GM12878 (cell line): ENCODE data around the gene CFAP74. TPM values are rescaled to one million over a fixed set of nuclear protein-coding genes. Genes with fewer than 3 reads are reported as not detected.

ENCODE experiments used
- ATAC-seq: fragments of 200-7000 bp; cut with Tn5 transposase; 3 replicates; pipeline ENCODE4 v1.9.1; 2020; ENCODE audit warnings: mild to moderate bottlenecking, moderate library complexity
- BruUV-seq: library from RNA; stranded (reverse); fragments of 400-500 nt; replicated peaks from 2 replicates; lab custom pipeline; 2021; lab: Mats Ljungman, UMichigan
- CTCF ChIA-PET: fragments of 300-600 bp; sonication (Branson Sonifier 250); formaldehyde crosslinking; extraction: SDS; loops from one replicate; lab custom pipeline; 2021; ENCODE audit warnings: inconsistent platforms; lab: Yijun Ruan, JAX
- POLR2A ChIA-PET: fragments of 350-600 bp; formaldehyde crosslinking; extraction: SDS; loops from one replicate; lab custom pipeline; 2021; ENCODE audit warnings: inconsistent platforms; lab: Charles Lee
- RAD21 ChIA-PET: fragments of 300-600 bp; sonication (Branson Sonifier 250); formaldehyde crosslinking; loops from one replicate; lab custom pipeline; 2023; ENCODE audit warnings: antibody characterized with exemption; ENCODE audit not compliant: unreplicated experiment; lab: Charles Lee
- SMC1A ChIA-PET: fragments of 300-600 bp; sonication (Branson Sonifier 250); formaldehyde crosslinking; loops from one replicate; lab custom pipeline; 2023; ENCODE audit not compliant: unreplicated experiment, uncharacterized antibody; lab: Charles Lee
- DNase-seq: peaks from one replicate; pipeline ENCODE4 v3.0.0-alpha.2; 2011; ENCODE audit warnings: low read depth, low spot score
- FAIRE-seq: peaks from 3 replicates; lab custom pipeline; 2011; peaks lifted over from hg19 to GRCh38; lab: Jason Lieb, UNC
- H2AFZ ChIP-seq: 2 replicates; pipeline ENCODE4 v1.6.0; 2011; ENCODE audit warnings: low read depth, low read length, control low read depth; ENCODE audit not compliant: control insufficient read depth
- H3K27ac ChIP-seq: 2 replicates; pipeline ENCODE4 v1.5.1; 2011; ENCODE audit warnings: control low read depth; ENCODE audit not compliant: control insufficient read depth, insufficient read depth
- H3K27me3 ChIP-seq, 2 experiments: replicated peaks in 1 of 2; 2 replicates each; pipeline versions ENCODE4 v1.6.0 to v1.6.1; 2011; ENCODE audit warnings: low read length in 1 of 2; ENCODE audit not compliant: control insufficient read depth in 2 of 2, insufficient read depth in 2 of 2
- H3K36me3 ChIP-seq, 2 experiments: 2 replicates each; pipeline ENCODE4 v1.5.1; 2011; ENCODE audit warnings: low read length in 1 of 2; ENCODE audit not compliant: control insufficient read depth in 2 of 2, insufficient read depth in 2 of 2
- H3K4me1 ChIP-seq: 2 replicates; pipeline ENCODE4 v1.6.1; 2011; ENCODE audit warnings: mild to moderate bottlenecking, low read length, moderate library complexity, mixed read lengths; ENCODE audit not compliant: control insufficient read depth, insufficient read depth
- H3K4me2 ChIP-seq: 2 replicates; pipeline ENCODE4 v1.6.0; 2011; ENCODE audit warnings: control low read depth; ENCODE audit not compliant: control insufficient read depth, insufficient read depth
- H3K4me3 ChIP-seq: fragments of 200-600 bp; sonication (generic); 2 replicates; pipeline ENCODE4 v1.5.1; 2016
- H3K79me2 ChIP-seq: 2 replicates; pipeline ENCODE4 v1.6.0; 2011; ENCODE audit warnings: low read length; ENCODE audit not compliant: control insufficient read depth, insufficient read depth
- H3K9ac ChIP-seq: 2 replicates; pipeline ENCODE4 v1.8.0; 2011; ENCODE audit warnings: low read length, control low read depth, mixed read lengths; ENCODE audit not compliant: control insufficient read depth, insufficient read depth
- H3K9me3 ChIP-seq: replicated peaks from 3 replicates; pipeline ENCODE4 v1.5.1; 2011; ENCODE audit warnings: mild to moderate bottlenecking, low read length; ENCODE audit not compliant: control insufficient read depth, insufficient read depth
- H4K20me1 ChIP-seq: 2 replicates; pipeline ENCODE4 v1.6.0; 2011; ENCODE audit not compliant: control insufficient read depth, insufficient read depth
- DPF2 ChIP-seq: fragments of 450-650 bp; IDR thresholded peaks from 2 replicates; pipeline ENCODE4 v1.6.1; 2017; ENCODE audit warnings: mild to moderate bottlenecking
- EP300 ChIP-seq, 2 experiments: fragments of 150-350 bp in 1 of 2; IDR thresholded peaks; 2 replicates each; pipeline ENCODE4 v1.6.1; 2011 to 2012; ENCODE audit warnings: low read depth in 2 of 2, low read length in 2 of 2, borderline replicate concordance in 1 of 2, improper control_type of control experiment in 1 of 2, inconsistent platforms in 1 of 2; ENCODE audit not compliant: control insufficient read depth in 1 of 2
- HDAC2 ChIP-seq: fragments of 200-600 bp; sonication (generic); IDR thresholded peaks from 2 replicates; pipeline ENCODE4 v1.6.1; 2017
- IKZF2 ChIP-seq, 2 experiments: fragments of 450-650 bp; IDR thresholded peaks; 2 replicates each; pipeline ENCODE4 v1.6.1; 2017; ENCODE audit warnings: mild to moderate bottlenecking in 2 of 2, moderate library complexity in 2 of 2
- NFYB ChIP-seq: IDR thresholded peaks from 2 replicates; pipeline ENCODE4 v1.6.1; 2011; ENCODE audit warnings: low read depth, mild to moderate bottlenecking, low read length, improper control_type of control experiment, moderate library complexity; ENCODE audit not compliant: insufficient read depth
- RAD51 ChIP-seq: fragments of 450-650 bp; IDR thresholded peaks from 2 replicates; pipeline ENCODE4 v1.6.1; 2016; ENCODE audit warnings: moderate library complexity, mild to moderate bottlenecking, inconsistent platforms
- RUNX3 ChIP-seq: IDR thresholded peaks from 2 replicates; pipeline ENCODE4 v1.6.1; 2012; ENCODE audit warnings: low read length, inconsistent platforms
- SREBF2 ChIP-seq: IDR thresholded peaks from 2 replicates; pipeline ENCODE4 v1.6.1; 2012; ENCODE audit warnings: mild to moderate bottlenecking, low read length
- STAT1 ChIP-seq: fragments of 450-650 bp; conservative IDR thresholded peaks from 2 replicates; pipeline ENCODE4 v1.6.1; 2014; ENCODE audit warnings: antibody characterized with exemption, mild to moderate bottlenecking
- SUPT20H ChIP-seq: IDR thresholded peaks from 2 replicates; pipeline ENCODE4 v1.6.1; 2011; ENCODE audit warnings: low read depth, mild to moderate bottlenecking, low read length, moderate library complexity, borderline replicate concordance; ENCODE audit not compliant: control insufficient read depth
- TCF3 ChIP-seq: IDR thresholded peaks from 2 replicates; pipeline ENCODE4 v1.6.1; 2012; ENCODE audit warnings: low read depth, mild to moderate bottlenecking, low read length, borderline replicate concordance; ENCODE audit not compliant: insufficient read depth
- ZNF24 ChIP-seq: fragments of 450-650 bp; IDR thresholded peaks from 2 replicates; pipeline ENCODE4 v1.6.1; 2017; ENCODE audit warnings: antibody characterized with exemption, mild to moderate bottlenecking
- ZNF622 ChIP-seq: fragments of 450-650 bp; IDR thresholded peaks from 2 replicates; pipeline ENCODE4 v1.6.1; 2017; ENCODE audit warnings: mild to moderate bottlenecking, inconsistent platforms
- WGBS: methylation state at CpG from one replicate; pipeline ENCODE4 v1.1.6; 2016; ENCODE audit warnings: low lambda C conversion rate; ENCODE audit not compliant: insufficient replicate concordance, insufficient coverage; ENCODE audit errors: missing lambda C conversion rate; 5-methylcytosine and 5-hydroxymethylcytosine counted together
- in situ Hi-C: fragments of 300-500 bp; cut with MboI; formaldehyde crosslinking; loops from 9 replicates; pipeline ENCODE4 v1.14.3; 2018; ENCODE audit warnings: mixed read lengths
- intact Hi-C: fragments of 100-400 bp; cut with micrococcal nuclease; formaldehyde crosslinking; loops from one replicate; pipeline ENCODE4 v1.14.2; 2022; ENCODE audit not compliant: unreplicated experiment
- polyA plus RNA-seq, 11 experiments: library from polyadenylated mRNA; depleted of rRNA in 4 of 11; unstranded in 6 of 11; stranded (reverse) in 5 of 11; fragments of >200 nt; fragmentation: Nextera tagmentation in 4 of 11; fragmentation: Illumina TruSeq in 1 of 11; extraction: Ambion mirVana in 4 of 11; extraction: Trizol in 1 of 11; gene quantifications; 1 replicate in 1 of 11; 2 replicates in 10 of 11; pipeline versions ENCODE4 v1.2.1 to v1.2.3, GENCODE V29; 2011 to 2016; ENCODE audit warnings: inconsistent platforms in 2 of 11, missing spikeins in 2 of 11, low read depth in 1 of 11
- total RNA-seq, 4 experiments: library from RNA; depleted of rRNA in 3 of 4; stranded (reverse); fragments of >200 nt in 3 of 4; fragmentation: Illumina TruSeq in 1 of 4; extraction: Trizol in 1 of 4; gene quantifications; 2 replicates each; pipeline versions ENCODE4 v1.2.1 to v1.2.3, GENCODE V29; 2013 to 2021
- TF ChIP-seq, protein P1 (sequence below), 3 experiments: IDR thresholded peaks in 2 of 3; conservative IDR thresholded peaks in 1 of 3; 2 replicates each; pipeline ENCODE4 v1.5.1; 2011; ENCODE audit warnings: low read depth in 3 of 3, low read length in 3 of 3, mild to moderate bottlenecking in 3 of 3, control low read depth in 2 of 3, moderate library complexity in 2 of 3, inconsistent platforms in 1 of 3, mixed read lengths in 1 of 3; ENCODE audit not compliant: control insufficient read depth in 2 of 3, insufficient read depth in 1 of 3; ENCODE audit errors: extremely low read depth in 1 of 3
- TF ChIP-seq, protein P2 (sequence below): fragments of 450-650 bp; IDR thresholded peaks from 2 replicates; pipeline ENCODE4 v1.6.1; 2017; ENCODE audit warnings: low read depth, mild to moderate bottlenecking, moderate library complexity
- TF ChIP-seq, protein P3 (sequence below): IDR thresholded peaks from 2 replicates; pipeline ENCODE4 v1.6.1; 2011; ENCODE audit warnings: mild to moderate bottlenecking, low read depth, low read length, moderate library complexity; ENCODE audit not compliant: insufficient replicate concordance

Gene CFAP74
- total and polyA plus RNA-seq, 10 of the 15 experiments (the other 5 are each of a cell fraction or from before 2014, with no cell fraction given): 0.01 TPM; not detected in 9

DNA sequence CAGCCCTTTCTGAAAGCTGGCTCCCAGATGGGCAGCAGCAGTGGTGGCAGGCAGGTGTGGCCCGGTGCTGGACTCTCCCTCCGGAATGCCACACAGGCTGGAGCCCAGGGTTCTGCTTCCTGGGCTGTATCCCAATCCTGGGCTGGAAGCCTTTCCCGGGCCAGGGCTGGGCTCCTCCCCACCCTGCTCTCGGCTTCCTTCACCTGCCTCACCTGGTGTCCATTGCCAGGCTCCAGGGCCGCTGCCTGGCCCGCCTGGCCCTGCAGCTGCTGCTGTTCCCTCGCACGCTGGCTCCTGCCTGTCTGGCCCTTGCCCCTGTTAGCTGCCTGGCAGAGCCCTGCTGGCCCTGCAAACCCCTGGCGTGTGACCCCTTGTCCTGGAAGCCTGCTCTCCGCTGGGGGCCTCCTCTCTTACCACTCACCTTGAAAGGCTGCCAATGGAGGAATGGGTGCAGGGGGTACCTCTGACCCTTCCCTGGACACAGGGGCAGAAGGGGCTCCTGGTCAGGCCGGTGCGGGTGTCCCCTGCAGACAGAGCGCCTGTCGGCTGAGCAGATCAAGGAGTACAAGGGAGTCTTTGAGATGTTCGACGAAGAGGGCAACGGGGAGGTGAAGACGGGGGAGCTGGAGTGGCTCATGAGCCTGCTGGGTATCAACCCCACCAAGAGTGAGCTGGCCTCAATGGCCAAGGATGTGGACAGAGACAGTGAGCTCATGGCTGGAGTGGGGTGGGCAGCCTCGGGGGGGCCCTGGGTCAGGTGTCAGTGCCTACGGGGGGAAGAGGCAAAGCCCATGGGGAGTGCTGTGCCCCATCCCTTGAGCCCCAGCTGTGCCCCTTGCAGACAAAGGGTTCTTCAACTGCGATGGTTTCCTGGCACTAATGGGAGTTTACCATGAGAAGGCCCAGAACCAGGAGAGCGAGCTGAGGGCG lies 87.4 kb downstream of the CFAP74 start:
- FAIRE-seq: no peak
- no peaks in the 10 kb centered on the region for H4K20me1 ChIP-seq
- H3K79me2 ChIP-seq: no peaks in the 10 kb centered on the region
- peaks cover 0 to 2% of the 10 kb centered on the region in 2 experiments; a peak in 1 of 4 replicates for H3K27me3 ChIP-seq
- H3K9me3 ChIP-seq: no peaks in the 10 kb centered on the region
- ChIA-PET SMC1A (interaction anchor here (0.5 kb wide), 1 partner anchor 19 kb away, joined by 3 read pairs; no protein-coding TSS in a partner anchor), POLR2A (interaction anchor here (0.5 kb wide), 1 partner anchor 91 kb away, joined by 5 read pairs; no protein-coding TSS in a partner anchor), CTCF (no interaction called here), RAD21 (no interaction called here)
- DNase-seq: no peak
- H3K27ac ChIP-seq: no peak overlapping the region
- BruUV-seq: no TSS peak
- no peak for ATAC-seq
- H3K36me3 ChIP-seq: no peaks in the 10 kb centered on the region
- H2AFZ ChIP-seq: no peak overlapping the region
- H3K4me1 ChIP-seq: peaks cover 7% of the 10 kb centered on the region
- no peak overlapping the region for H3K9ac ChIP-seq
- 67% methylated on average over 23 of the region's 23 CpGs for WGBS
- intact Hi-C loops: no loop called here
- H3K4me3 ChIP-seq: no peak overlapping the region
- in situ Hi-C loops: no loop called here
- H3K4me2 ChIP-seq: no peak overlapping the region
- TF ChIP-seq STAT1 (no peak), RAD51 (no peak), TCF3 (no peak), RUNX3 (no peak), ZNF24 (no peak), ZNF622 (no peak), SUPT20H (no peak), IKZF2 (IDR thresholded peaks at IDR 0.05) (no peak), NFYB (no peak), HDAC2 (no peak), DPF2 (no peak), SREBF2 (no peak), EP300 (IDR thresholded peaks at IDR 0.05; ENCODE audit: borderline replicate concordance in 1 of 2, control insufficient read depth in 1 of 2, low read depth in 2 of 2, low read length in 2 of 2) (no peak)
- TF ChIP-seq, protein P1, sequence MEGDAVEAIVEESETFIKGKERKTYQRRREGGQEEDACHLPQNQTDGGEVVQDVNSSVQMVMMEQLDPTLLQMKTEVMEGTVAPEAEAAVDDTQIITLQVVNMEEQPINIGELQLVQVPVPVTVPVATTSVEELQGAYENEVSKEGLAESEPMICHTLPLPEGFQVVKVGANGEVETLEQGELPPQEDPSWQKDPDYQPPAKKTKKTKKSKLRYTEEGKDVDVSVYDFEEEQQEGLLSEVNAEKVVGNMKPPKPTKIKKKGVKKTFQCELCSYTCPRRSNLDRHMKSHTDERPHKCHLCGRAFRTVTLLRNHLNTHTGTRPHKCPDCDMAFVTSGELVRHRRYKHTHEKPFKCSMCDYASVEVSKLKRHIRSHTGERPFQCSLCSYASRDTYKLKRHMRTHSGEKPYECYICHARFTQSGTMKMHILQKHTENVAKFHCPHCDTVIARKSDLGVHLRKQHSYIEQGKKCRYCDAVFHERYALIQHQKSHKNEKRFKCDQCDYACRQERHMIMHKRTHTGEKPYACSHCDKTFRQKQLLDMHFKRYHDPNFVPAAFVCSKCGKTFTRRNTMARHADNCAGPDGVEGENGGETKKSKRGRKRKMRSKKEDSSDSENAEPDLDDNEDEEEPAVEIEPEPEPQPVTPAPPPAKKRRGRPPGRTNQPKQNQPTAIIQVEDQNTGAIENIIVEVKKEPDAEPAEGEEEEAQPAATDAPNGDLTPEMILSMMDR (IDR thresholded peaks at IDR 0.05 in 2 of 3, conservative IDR thresholded peaks at IDR 0.05 in 1 of 3; ENCODE audit: control insufficient read depth in 2 of 3, extremely low read depth in 1 of 3, insufficient read depth in 1 of 3, low read depth in 3 of 3, low read length in 3 of 3): no peak
- TF ChIP-seq, protein P2, sequence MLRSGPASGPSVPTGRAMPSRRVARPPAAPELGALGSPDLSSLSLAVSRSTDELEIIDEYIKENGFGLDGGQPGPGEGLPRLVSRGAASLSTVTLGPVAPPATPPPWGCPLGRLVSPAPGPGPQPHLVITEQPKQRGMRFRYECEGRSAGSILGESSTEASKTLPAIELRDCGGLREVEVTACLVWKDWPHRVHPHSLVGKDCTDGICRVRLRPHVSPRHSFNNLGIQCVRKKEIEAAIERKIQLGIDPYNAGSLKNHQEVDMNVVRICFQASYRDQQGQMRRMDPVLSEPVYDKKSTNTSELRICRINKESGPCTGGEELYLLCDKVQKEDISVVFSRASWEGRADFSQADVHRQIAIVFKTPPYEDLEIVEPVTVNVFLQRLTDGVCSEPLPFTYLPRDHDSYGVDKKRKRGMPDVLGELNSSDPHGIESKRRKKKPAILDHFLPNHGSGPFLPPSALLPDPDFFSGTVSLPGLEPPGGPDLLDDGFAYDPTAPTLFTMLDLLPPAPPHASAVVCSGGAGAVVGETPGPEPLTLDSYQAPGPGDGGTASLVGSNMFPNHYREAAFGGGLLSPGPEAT: no peak
- TF ChIP-seq, protein P3, sequence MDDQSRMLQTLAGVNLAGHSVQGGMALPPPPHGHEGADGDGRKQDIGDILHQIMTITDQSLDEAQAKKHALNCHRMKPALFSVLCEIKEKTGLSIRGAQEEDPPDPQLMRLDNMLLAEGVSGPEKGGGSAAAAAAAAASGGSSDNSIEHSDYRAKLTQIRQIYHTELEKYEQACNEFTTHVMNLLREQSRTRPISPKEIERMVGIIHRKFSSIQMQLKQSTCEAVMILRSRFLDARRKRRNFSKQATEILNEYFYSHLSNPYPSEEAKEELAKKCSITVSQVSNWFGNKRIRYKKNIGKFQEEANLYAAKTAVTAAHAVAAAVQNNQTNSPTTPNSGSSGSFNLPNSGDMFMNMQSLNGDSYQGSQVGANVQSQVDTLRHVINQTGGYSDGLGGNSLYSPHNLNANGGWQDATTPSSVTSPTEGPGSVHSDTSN: no peak
